Sigmoid colon (tissue), 7 donors: Measurements from ENCODE around the gene SMIM38. TPM values are rescaled to one million over a fixed set of nuclear protein-coding genes. Genes with fewer than 3 reads are reported as not detected.

Source experiments
- DNase-seq: peaks from one replicate; pipeline ENCODE4 v3.0.0-alpha.2; 2019
- H3K27ac ChIP-seq, 4 donors: fragments of 200-600 bp; sonication (generic); one replicate each; pipeline ENCODE4 v1.5.1; 2016 to 2019; ENCODE audit warnings: mild to moderate bottlenecking in 1 of 4
- H3K27me3 ChIP-seq, 3 donors: fragments of 200-600 bp; sonication (generic); one replicate each; pipeline ENCODE4 v1.5.1; 2019; ENCODE audit warnings: mild to moderate bottlenecking in 1 of 3
- H3K36me3 ChIP-seq, 4 donors: fragments of 200-600 bp; sonication (generic); one replicate each; pipeline ENCODE4 v1.5.1; 2016 to 2019
- H3K4me1 ChIP-seq, 4 donors: fragments of 200-600 bp; sonication (generic); one replicate each; pipeline ENCODE4 v1.5.1; 2017 to 2019
- H3K4me3 ChIP-seq, 4 donors: fragments of 200-600 bp; sonication (generic); one replicate each; pipeline ENCODE4 v1.5.1; 2017 to 2019; ENCODE audit warnings: mild to moderate bottlenecking in 2 of 4, moderate library complexity in 1 of 4
- H3K9me3 ChIP-seq, 4 donors: fragments of 200-600 bp in 3 of 4; sonication (generic) in 3 of 4; one replicate each; pipeline versions ENCODE4 v1.5.1 to v1.6.1; 2013 to 2019
- EP300 ChIP-seq, 4 donors: sonication (generic); formaldehyde crosslinking; IDR thresholded peaks; one replicate each; pipeline ENCODE4 v1.6.1; 2017; ENCODE audit warnings: antibody characterized with exemption in 4 of 4
- POLR2A ChIP-seq, 2 donors: fragments of 450-650 bp; IDR thresholded peaks; one replicate each; pipeline ENCODE4 v1.6.1; 2016; ENCODE audit warnings: antibody characterized with exemption in 2 of 2, mild to moderate bottlenecking in 2 of 2, moderate library complexity in 2 of 2
- POLR2AphosphoS5 ChIP-seq, 4 donors: sonication (generic); formaldehyde crosslinking; IDR thresholded peaks; one replicate each; pipeline ENCODE4 v1.6.1; 2017; ENCODE audit warnings: antibody characterized with exemption in 4 of 4
- WGBS, 2 donors: extraction: QIAGEN DNeasy Blood & Tissue Kit; methylation state at CpG; one replicate each; pipeline ENCODE4 v1.1.7; 2013; 5-methylcytosine and 5-hydroxymethylcytosine counted together
- intact Hi-C: fragments of 100-400 bp; cut with DNase I; formaldehyde crosslinking; loops from one replicate; pipeline ENCODE4 v1.15.1; 2023
- polyA plus RNA-seq, 3 donors: library from polyadenylated mRNA; stranded (reverse); fragments of 200-250 nt; gene quantifications; one replicate each; pipeline ENCODE4 v1.2.3, GENCODE V29; 2013
- total RNA-seq, 4 donors: library from RNA; depleted of rRNA; stranded (reverse); fragments of >200 nt; gene quantifications; one replicate each; pipeline ENCODE4 v1.1.0, GENCODE V29; 2016
- TF ChIP-seq, protein P1 (sequence below), 4 experiments: fragments of 450-650 bp in 3 of 4; fragments of 200-600 bp in 1 of 4; IDR thresholded peaks; one replicate each; pipeline ENCODE4 v1.5.1; 2016 to 2019; ENCODE audit warnings: antibody characterized with exemption in 4 of 4, mild to moderate bottlenecking in 3 of 4, moderate library complexity in 2 of 4
- donor health status: healthy with polysubstance abuse.
- donor health status: Bipolar disorder and iron deficiency.
- donor health status: healthy.

SMIM38 gene
- total and polyA plus RNA-seq, 7 donors: 0.19 to 5.4 (median 1.8) TPM; not detected in 2

DNA sequence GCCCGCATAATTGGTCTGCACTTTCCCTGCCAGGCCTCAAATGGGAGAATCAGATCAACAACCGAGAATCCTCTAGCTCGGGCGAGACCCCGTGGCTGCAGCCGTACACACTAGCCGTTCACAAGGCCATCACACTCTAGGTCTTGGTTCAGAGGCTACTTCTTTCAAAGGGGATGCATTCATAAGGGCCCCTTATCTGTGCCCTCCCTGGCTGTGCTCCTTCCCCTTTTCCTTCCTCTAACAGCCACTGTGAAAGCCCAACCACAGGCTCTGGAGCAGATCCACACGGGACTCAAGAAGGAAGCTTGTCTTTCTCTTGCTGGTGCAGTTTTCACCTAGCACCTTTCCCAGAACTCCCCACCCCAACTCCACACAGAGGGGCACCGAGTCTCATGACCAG, 24.5 kb downstream of the SMIM38 start:
- no peak overlapping the region for H3K4me3 ChIP-seq
- intact Hi-C loops: no loop called here
- no peaks in the 10 kb centered on the region for H3K27me3 ChIP-seq
- 76 to 91% methylated on average over 9 of the region's 9 CpGs for WGBS, 2 donors
- no peak for DNase-seq
- no peak overlapping the region for H3K27ac ChIP-seq
- no peak for TF ChIP-seq POLR2A (IDR thresholded peaks at IDR 0.05)
- no peak for TF ChIP-seq EP300 (IDR thresholded peaks at IDR 0.05)
- no peak for TF ChIP-seq POLR2AphosphoS5 (IDR thresholded peaks at IDR 0.05)
- TF ChIP-seq, protein P1, sequence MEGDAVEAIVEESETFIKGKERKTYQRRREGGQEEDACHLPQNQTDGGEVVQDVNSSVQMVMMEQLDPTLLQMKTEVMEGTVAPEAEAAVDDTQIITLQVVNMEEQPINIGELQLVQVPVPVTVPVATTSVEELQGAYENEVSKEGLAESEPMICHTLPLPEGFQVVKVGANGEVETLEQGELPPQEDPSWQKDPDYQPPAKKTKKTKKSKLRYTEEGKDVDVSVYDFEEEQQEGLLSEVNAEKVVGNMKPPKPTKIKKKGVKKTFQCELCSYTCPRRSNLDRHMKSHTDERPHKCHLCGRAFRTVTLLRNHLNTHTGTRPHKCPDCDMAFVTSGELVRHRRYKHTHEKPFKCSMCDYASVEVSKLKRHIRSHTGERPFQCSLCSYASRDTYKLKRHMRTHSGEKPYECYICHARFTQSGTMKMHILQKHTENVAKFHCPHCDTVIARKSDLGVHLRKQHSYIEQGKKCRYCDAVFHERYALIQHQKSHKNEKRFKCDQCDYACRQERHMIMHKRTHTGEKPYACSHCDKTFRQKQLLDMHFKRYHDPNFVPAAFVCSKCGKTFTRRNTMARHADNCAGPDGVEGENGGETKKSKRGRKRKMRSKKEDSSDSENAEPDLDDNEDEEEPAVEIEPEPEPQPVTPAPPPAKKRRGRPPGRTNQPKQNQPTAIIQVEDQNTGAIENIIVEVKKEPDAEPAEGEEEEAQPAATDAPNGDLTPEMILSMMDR (IDR thresholded peaks at IDR 0.05): no peak
- H3K4me1 ChIP-seq: no peaks in the 10 kb centered on the region
- H3K36me3 ChIP-seq: no peaks in the 10 kb centered on the region
- peaks cover 0 to 5% (median 1%) of the 10 kb centered on the region in 4 donors for H3K9me3 ChIP-seq

DNA sequence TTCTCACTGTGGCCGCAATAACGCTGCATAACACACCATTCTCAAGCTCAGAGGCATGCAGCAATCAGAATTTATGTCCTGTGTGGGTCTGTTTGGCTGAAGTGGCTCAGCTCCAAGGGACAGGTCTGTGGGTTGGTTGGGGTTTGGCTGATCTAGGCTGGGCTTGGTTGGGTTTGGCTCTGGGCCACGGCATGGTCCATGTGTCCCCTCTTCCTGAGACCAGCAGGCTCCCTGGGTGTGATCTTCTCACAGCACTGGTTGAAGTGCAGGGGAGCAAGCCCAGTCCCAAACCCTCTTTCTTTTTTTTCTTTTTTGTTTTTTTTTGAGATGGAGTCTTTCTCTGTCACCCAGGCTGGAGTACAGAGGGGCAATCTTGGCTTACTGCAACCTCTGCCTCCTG, 25.0 kb downstream of the SMIM38 start:
- Histone ChIP-seq H3K27me3 (no peaks in the 10 kb centered on the region), H3K4me1 (no peaks in the 10 kb centered on the region), H3K4me3 (no peak overlapping the region), H3K27ac (no peak overlapping the region), H3K36me3 (no peaks in the 10 kb centered on the region), H3K9me3 (peaks cover 0 to 2% (median 0%) of the 10 kb centered on the region in 4 donors)
- TF ChIP-seq, protein P1 (IDR thresholded peaks at IDR 0.05): no peak
- TF ChIP-seq POLR2A (IDR thresholded peaks at IDR 0.05) (no peak), EP300 (IDR thresholded peaks at IDR 0.05) (no peak), POLR2AphosphoS5 (IDR thresholded peaks at IDR 0.05) (no peak)
- WGBS, 2 donors: 96 to 97% methylated on average over 3 of the region's 3 CpGs
- no peak for DNase-seq
- intact Hi-C loops: no loop called here

DNA sequence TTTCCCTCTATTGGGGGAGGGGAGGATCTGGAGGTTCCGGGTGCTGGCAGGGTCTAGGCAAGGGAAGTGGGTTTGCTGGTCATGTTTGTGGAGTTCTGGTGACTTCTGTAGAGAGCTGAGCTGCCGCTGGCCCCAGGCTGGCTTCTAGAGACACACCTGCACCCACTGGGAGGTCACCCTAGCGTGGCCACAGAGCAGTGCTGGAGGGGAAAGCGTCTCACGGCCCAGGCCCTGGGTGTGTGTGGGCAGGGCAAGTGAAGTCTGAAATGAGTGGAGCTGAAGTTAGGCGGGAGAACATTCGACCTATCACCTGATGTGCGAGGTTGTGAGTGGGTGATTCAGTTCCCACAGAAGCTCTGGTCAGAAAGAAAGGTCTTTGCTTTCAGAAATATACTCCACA, 27.9 kb downstream of the SMIM38 start:
- Histone ChIP-seq H3K36me3 (no peaks in the 10 kb centered on the region), H3K27ac (no peak overlapping the region), H3K4me1 (no peaks in the 10 kb centered on the region), H3K9me3 (peaks cover 0 to 6% (median 2%) of the 10 kb centered on the region in 4 donors), H3K4me3 (no peak overlapping the region), H3K27me3 (no peaks in the 10 kb centered on the region)
- 22 to 58% methylated on average over 8 of the region's 8 CpGs for WGBS, 2 donors
- intact Hi-C loops: no loop called here
- no peak for DNase-seq
- no peak for TF ChIP-seq POLR2A (IDR thresholded peaks at IDR 0.05)
- no peak for TF ChIP-seq POLR2AphosphoS5 (IDR thresholded peaks at IDR 0.05)
- TF ChIP-seq, protein P1 (IDR thresholded peaks at IDR 0.05): no peak
- no peak for TF ChIP-seq EP300 (IDR thresholded peaks at IDR 0.05)

DNA sequence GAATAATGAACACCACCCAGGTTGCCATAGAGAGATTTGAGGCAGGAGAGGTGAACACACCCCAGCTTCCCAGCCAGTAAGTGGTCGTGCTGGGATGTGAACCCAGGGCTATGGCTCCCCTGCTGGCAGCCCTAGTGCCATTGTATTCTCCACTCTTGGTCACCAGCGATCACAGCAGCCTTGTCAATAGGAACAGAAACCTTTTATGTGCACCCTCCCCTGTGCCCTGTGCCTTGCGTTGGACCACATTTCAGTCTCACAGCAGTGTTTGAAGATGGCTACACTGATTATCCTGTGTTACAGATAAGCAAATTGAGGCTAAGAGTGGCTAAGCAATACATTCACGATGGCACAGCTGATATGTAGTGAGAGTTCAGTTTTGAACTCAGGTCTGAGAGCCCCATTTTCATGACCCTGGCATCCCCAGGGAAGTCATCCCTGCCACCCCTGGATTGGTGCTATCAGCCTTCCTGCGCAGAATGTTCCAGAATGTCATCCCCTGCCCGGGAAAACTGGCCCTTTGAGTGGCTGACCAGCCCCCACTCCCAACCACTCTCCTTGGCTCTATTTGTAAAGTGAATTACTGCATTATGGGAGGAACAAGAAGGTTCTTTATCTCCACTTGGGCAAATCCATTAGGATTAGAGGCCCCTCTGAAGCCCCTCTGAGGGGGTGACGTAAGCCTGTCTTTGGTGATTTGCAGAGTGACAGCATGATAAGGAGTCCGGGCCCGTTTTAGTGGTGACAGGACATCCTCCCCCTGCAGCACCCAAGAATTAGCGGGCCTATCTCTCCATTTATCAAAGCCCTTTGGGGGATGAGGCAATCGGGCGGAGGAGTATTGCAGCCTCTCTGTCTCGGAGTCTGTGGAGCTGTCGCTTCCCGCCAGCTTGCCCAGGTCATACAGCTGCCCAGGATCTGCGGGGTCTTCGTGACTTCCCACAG, 30.9 kb downstream of the SMIM38 start:
- H3K4me3 ChIP-seq: no peak overlapping the region
- H3K9me3 ChIP-seq: peaks cover 0 to 5% (median 2%) of the 10 kb centered on the region in 4 donors
- intact Hi-C loops: no loop called here
- no peak overlapping the region for H3K27ac ChIP-seq
- no peak for DNase-seq
- no peaks in the 10 kb centered on the region for H3K36me3 ChIP-seq
- TF ChIP-seq, protein P1 (IDR thresholded peaks at IDR 0.05): no peak
- TF ChIP-seq POLR2AphosphoS5 (IDR thresholded peaks at IDR 0.05) (no peak), POLR2A (IDR thresholded peaks at IDR 0.05) (no peak), EP300 (IDR thresholded peaks at IDR 0.05) (no peak)
- no peaks in the 10 kb centered on the region for H3K27me3 ChIP-seq
- H3K4me1 ChIP-seq: no peaks in the 10 kb centered on the region
- 89% methylated on average over 17 of the region's 17 CpGs for WGBS, 2 donors
